HepG2 (cell line): Measurements from ENCODE around the gene C11orf68. TPM values are rescaled to one million over a fixed set of nuclear protein-coding genes. Genes with fewer than 3 reads are reported as not detected.
A peak's percentile ranks its signal among the peaks of the same experiment; 100 is the strongest.

Experiments
- ATAC-seq: fragments of 200-7000 bp; cut with Tn5 transposase; 3 replicates; pipeline ENCODE4 v1.9.1; 2020; ENCODE audit warnings: mild to moderate bottlenecking, moderate library complexity
- BruUV-seq: library from RNA; stranded (reverse); fragments of 400-500 nt; replicated peaks from 2 replicates; lab custom pipeline; 2021; lab: Mats Ljungman, UMichigan
- CTCF ChIA-PET: fragments of 300-600 bp; formaldehyde crosslinking; extraction: SDS; loops from one replicate; lab custom pipeline; 2021; ENCODE audit warnings: low total read pairs, inconsistent platforms, low intra/inter-chr PET ratio; lab: Yijun Ruan, JAX
- POLR2A ChIA-PET: fragments of 350-600 bp; sonication (Branson Sonifier 250); formaldehyde crosslinking; loops from one replicate; lab custom pipeline; 2020; ENCODE audit warnings: antibody characterized with exemption, inconsistent platforms; lab: Yijun Ruan, JAX
- DNase-seq: peaks from one replicate; pipeline ENCODE4 v3.0.0-alpha.2; 2015; ENCODE audit warnings: low spot score
- FAIRE-seq: peaks from 3 replicates; lab custom pipeline; 2011; peaks lifted over from hg19 to GRCh38; lab: Jason Lieb, UNC
- H2AFZ ChIP-seq: one replicate; pipeline ENCODE4 v1.6.1; 2011; ENCODE audit warnings: low read length, inconsistent platforms
- H3K27ac ChIP-seq: fragments of 300-600 bp; 3 replicates; pipeline ENCODE4 v1.8.0; 2011; ENCODE audit warnings: mixed run types, mild to moderate bottlenecking, mixed read lengths, low read length, inconsistent platforms; ENCODE audit not compliant: insufficient read depth; ENCODE audit errors: extremely low read length
- H3K27me3 ChIP-seq, 2 experiments: fragments of 200-600 bp in 1 of 2; 2 replicates in 1 of 2; 3 replicates in 1 of 2; pipeline versions ENCODE4 v1.6.0 to v1.8.0; 2011; ENCODE audit warnings: low read length in 2 of 2, mild to moderate bottlenecking in 2 of 2, moderate library complexity in 2 of 2, inconsistent platforms in 1 of 2; ENCODE audit not compliant: insufficient read depth in 2 of 2, control insufficient read depth in 1 of 2
- H3K36me3 ChIP-seq, 2 experiments: fragments of 200-600 bp in 1 of 2; replicated peaks in 1 of 2; 2 replicates in 1 of 2; 3 replicates in 1 of 2; pipeline versions ENCODE4 v1.5.1 to v1.8.0; 2011; ENCODE audit warnings: low read length in 2 of 2, inconsistent platforms in 1 of 2; ENCODE audit not compliant: insufficient read depth in 2 of 2, control insufficient read depth in 1 of 2
- H3K4me1 ChIP-seq: 2 replicates; pipeline ENCODE4 v1.5.1; 2012; ENCODE audit warnings: low read length, inconsistent platforms; ENCODE audit not compliant: insufficient read depth
- H3K4me2 ChIP-seq: 2 replicates; pipeline ENCODE4 v1.6.0; 2011; ENCODE audit warnings: low read depth, low read length, inconsistent platforms
- H3K4me3 ChIP-seq, 3 experiments: fragments of 200-600 bp in 1 of 3; sonication (generic), shearing (Covaris generic) in 1 of 3; replicated peaks in 1 of 3; 2 replicates each; pipeline ENCODE4 v1.5.1; 2011 to 2016; ENCODE audit warnings: low read length in 3 of 3, inconsistent platforms in 2 of 3, low read depth in 2 of 3, mild to moderate bottlenecking in 2 of 3, control low read depth in 1 of 3, mixed read lengths in 1 of 3; ENCODE audit not compliant: insufficient read depth in 1 of 3
- H3K79me2 ChIP-seq: one replicate; pipeline ENCODE4 v1.6.1; 2011; ENCODE audit warnings: low read length, inconsistent platforms; ENCODE audit not compliant: insufficient read depth
- H3K9ac ChIP-seq: 2 replicates; pipeline ENCODE4 v1.6.0; 2011; ENCODE audit warnings: mild to moderate bottlenecking, low read depth, low read length, inconsistent platforms; ENCODE audit not compliant: insufficient read depth
- H3K9me3 ChIP-seq: 2 replicates; pipeline ENCODE4 v1.5.1; 2012; ENCODE audit warnings: mild to moderate bottlenecking, low read length
- H4K20me1 ChIP-seq: 2 replicates; pipeline ENCODE4 v1.6.0; 2011; ENCODE audit warnings: inconsistent platforms, mild to moderate bottlenecking, low read length, moderate library complexity; ENCODE audit not compliant: insufficient read depth
- DMAP1 ChIP-seq: IDR thresholded peaks from 2 replicates; pipeline ENCODE4 v1.6.1; 2016
- DNMT1 ChIP-seq: sonication (generic); formaldehyde crosslinking; IDR thresholded peaks from 2 replicates; pipeline ENCODE4 v1.5.1; 2020; ENCODE audit warnings: mild to moderate bottlenecking, missing genetic modification reagents
- NR3C1 ChIP-seq: sonication (generic); formaldehyde crosslinking; IDR thresholded peaks from 2 replicates; pipeline ENCODE4 v1.4.0; 2020; ENCODE audit warnings: missing genetic modification reagents
- TARDBP ChIP-seq: sonication (generic); formaldehyde crosslinking; IDR thresholded peaks from 2 replicates; pipeline ENCODE4 v1.8.0; 2022; ENCODE audit warnings: mild to moderate bottlenecking, missing genetic modification reagents
- TFAP4 ChIP-seq: sonication (generic); IDR thresholded peaks from 2 replicates; pipeline ENCODE4 v1.6.1; 2016; ENCODE audit warnings: low read depth, borderline replicate concordance
- ZFP90 ChIP-seq: sonication (generic); formaldehyde crosslinking; IDR thresholded peaks from 2 replicates; pipeline ENCODE4 v1.8.0; 2022; ENCODE audit warnings: missing genetic modification reagents, mild to moderate bottlenecking, inconsistent platforms, borderline replicate concordance
- WGBS: methylation state at CpG from one replicate; pipeline ENCODE4 v1.1.6; 2017; ENCODE audit warnings: low lambda C conversion rate; 5-methylcytosine and 5-hydroxymethylcytosine counted together
- in situ Hi-C: cut with HindIII; loops from 2 replicates; pipeline ENCODE4 v1.10.0; 2017; ENCODE audit warnings: low pct_unique_long_range_greater_than_20kb; ENCODE audit not compliant: extremely low pct_ligation_motif_present
- intact Hi-C: fragments of 100-400 bp; cut with micrococcal nuclease; formaldehyde crosslinking; loops from one replicate; pipeline ENCODE4 v1.10.0; 2022; ENCODE audit not compliant: unreplicated experiment
- polyA plus RNA-seq, 8 experiments: library from polyadenylated mRNA; depleted of rRNA in 3 of 8; stranded (reverse) in 7 of 8; unstranded in 1 of 8; fragments of >200 nt; fragmentation: Illumina TruSeq in 4 of 8; extraction: Trizol in 4 of 8; gene quantifications; 2 replicates each; pipeline versions ENCODE4 v1.2.1 to v1.2.3, GENCODE V29; 2011 to 2016; ENCODE audit warnings: low read depth in 4 of 8, missing spikeins in 1 of 8, mixed read lengths in 1 of 8; ENCODE audit not compliant: insufficient read depth in 1 of 8
- total RNA-seq, 5 experiments: library from RNA; depleted of rRNA; stranded (reverse); fragments of >200 nt; fragmentation: Illumina TruSeq; extraction: Trizol; gene quantifications; 2 replicates each; pipeline ENCODE4 v1.2.3, GENCODE V29; 2016; ENCODE audit warnings: low read depth in 1 of 5

The C11orf68 gene
- total and polyA plus RNA-seq, 2 of the 13 experiments (the other 11 are each of a cell fraction or from before 2014, with no cell fraction given): 8.4 to 28.3 TPM

- Histone ChIP-seq H2AFZ (no peak overlapping the region), H3K36me3 (no peaks in the 10 kb centered on the region), H3K27me3 (peaks cover 0 to 3% of the 10 kb centered on the region in 2 experiments; a peak in 1 of 5 replicates), H3K4me3 (no peak overlapping the region; a peak in 1 of 6 replicates), H3K4me2 (no peak overlapping the region; the same call in 1 of the 2 replicates), H3K4me1 (peaks cover 49% of the 10 kb centered on the region), H3K27ac (no peak overlapping the region), H4K20me1 (no peaks in the 10 kb centered on the region), H3K9me3 (no peaks in the 10 kb centered on the region), H3K9ac (no peak overlapping the region), H3K79me2 (no peaks in the 10 kb centered on the region)
- no TSS peak for BruUV-seq
- FAIRE-seq (no peak), ATAC-seq (peak; percentile 21), DNase-seq (no peak)
- ChIA-PET CTCF (interaction anchor here (1.6 kb wide), 1 partner anchor 57 kb away, joined by 5 read pairs; no protein-coding TSS in a partner anchor), POLR2A (no interaction called here)
- TF ChIP-seq ZFP90 (CRISPR knock-in tag) (no peak), TFAP4 (no peak), DNMT1 (CRISPR knock-in tag) (no peak), DMAP1 (CRISPR knock-in tag) (no peak)
- 27% methylated on average over 12 of the region's 13 CpGs for WGBS
- in situ Hi-C loops (no loop called here), intact Hi-C loops (loop anchor here (5.0 kb wide), 1 partner anchor 45 kb away; the partner anchor contains the start of gene FIBP)
These were observed 13.1 kb upstream of the C11orf68 start for GRCh38 chr11:65931773-65932557.

GRCh38 chr11:65928667-65929066, 9.8 kb upstream of the C11orf68 start:
- H2AFZ ChIP-seq: peak overlapping the region; percentile 87
- no peaks in the 10 kb centered on the region for H3K9me3 ChIP-seq
- POLR2A ChIA-PET: interaction anchor here (0.7 kb wide), 1 partner anchor 10 kb away, joined by 3 read pairs; the partner anchor contains the start of genes C11orf68 and DRAP1
- BruUV-seq: no TSS peak
- ATAC-seq (peak; percentile 61), DNase-seq (no peak), FAIRE-seq (no peak)
- in situ Hi-C loops (no loop called here), intact Hi-C loops (no loop called here)
- H3K79me2 ChIP-seq: no peaks in the 10 kb centered on the region
- peaks cover 0 to 3% of the 10 kb centered on the region in 2 experiments; a peak in 1 of 5 replicates for H3K27me3 ChIP-seq
- H3K4me1 ChIP-seq: peaks cover 43% of the 10 kb centered on the region
- 14% methylated on average over 6 of the region's 6 CpGs for WGBS
- H3K4me3 ChIP-seq: peak overlapping the region; percentile 64 to 75 (median 69)
- H3K27ac ChIP-seq: no peak overlapping the region
- H3K36me3 ChIP-seq: no peaks in the 10 kb centered on the region
- TF ChIP-seq TARDBP (CRISPR knock-in tag): 0 out of 2 replicates have a peak, but pooled peaks have one; percentile 20
- no peak for TF ChIP-seq NR3C1 (CRISPR knock-in tag)
- CTCF ChIA-PET: no interaction called here
- H4K20me1 ChIP-seq: no peaks in the 10 kb centered on the region
- H3K4me2 ChIP-seq: peak overlapping the region; percentile 97
- H3K9ac ChIP-seq: peak overlapping the region; percentile 68
